K562 (cell line): ENCODE results near the gene MRPL41. TPM values are rescaled to one million over a fixed set of nuclear protein-coding genes. Genes with fewer than 3 reads are reported as not detected.
A peak's percentile ranks its signal among the peaks of the same experiment; 100 is the strongest.

ENCODE experiments used
- ATF1 ChIP-seq, 2 experiments: fragments of 450-650 bp in 1 of 2; IDR thresholded peaks; 2 replicates each; pipeline ENCODE4 v1.6.1; 2016; ENCODE audit warnings: missing compliant biosample characterization in 1 of 2, missing genetic modification characterization in 1 of 2
- BCOR ChIP-seq: fragments of 450-650 bp; IDR thresholded peaks from 2 replicates; pipeline ENCODE4 v1.6.1; 2016
- CCNT2 ChIP-seq: IDR thresholded peaks from 2 replicates; pipeline ENCODE4 v1.6.1; 2011; ENCODE audit warnings: borderline replicate concordance, low read depth, mild to moderate bottlenecking, moderate library complexity, mixed read lengths, low read length; ENCODE audit not compliant: insufficient read length; ENCODE audit errors: extremely low read depth
- CEBPG ChIP-seq, 3 experiments: fragments of 200-800 bp in 1 of 3; sonication (Bioruptor generic) in 1 of 3; sonication (generic) in 1 of 3; formaldehyde crosslinking in 1 of 3; IDR thresholded peaks in 2 of 3; conservative IDR thresholded peaks in 1 of 3; 2 replicates each; pipeline versions ENCODE4 v1.6.1 to v1.8.0; 2016 to 2022; ENCODE audit warnings: missing compliant biosample characterization in 2 of 3, missing genetic modification characterization in 2 of 3, mild to moderate bottlenecking in 1 of 3, missing genetic modification reagents in 1 of 3
- ESRRA ChIP-seq: fragments of 450-650 bp; IDR thresholded peaks from 2 replicates; pipeline ENCODE4 v1.6.1; 2014; ENCODE audit warnings: low read depth, mild to moderate bottlenecking, moderate library complexity, borderline replicate concordance
- HNRNPLL ChIP-seq: fragments of 200-400 bp; formaldehyde crosslinking; IDR thresholded peaks from 2 replicates; pipeline ENCODE4 v1.6.1; 2017; ENCODE audit warnings: low read length, low read depth, mild to moderate bottlenecking; ENCODE audit not compliant: poor library complexity, severe bottlenecking
- MAZ ChIP-seq, 2 experiments: fragments of 450-650 bp in 1 of 2; sonication (generic) in 1 of 2; formaldehyde crosslinking; IDR thresholded peaks in 1 of 2; conservative IDR thresholded peaks in 1 of 2; 2 replicates each; pipeline versions ENCODE4 v1.4.0 to v1.5.0; 2020; ENCODE audit warnings: mild to moderate bottlenecking in 1 of 2, missing genetic modification reagents in 1 of 2
- MCM7 ChIP-seq, 2 experiments: fragments of 450-650 bp; IDR thresholded peaks; 2 replicates each; pipeline ENCODE4 v1.6.1; 2016 to 2018
- MEF2A ChIP-seq: IDR thresholded peaks from 2 replicates; pipeline ENCODE4 v1.6.1; 2011; ENCODE audit warnings: low read depth, mild to moderate bottlenecking, low read length, moderate library complexity; ENCODE audit not compliant: control insufficient read depth
- PHF20 ChIP-seq: fragments of 450-650 bp; IDR thresholded peaks from 2 replicates; pipeline ENCODE4 v1.6.1; 2018; ENCODE audit not compliant: partially characterized antibody
- POLR3G ChIP-seq: IDR thresholded peaks from 2 replicates; pipeline ENCODE4 v1.6.1; 2011; ENCODE audit not compliant: insufficient read length, insufficient replicate concordance; ENCODE audit errors: extremely low read depth
- TBL1XR1 ChIP-seq, 2 experiments: IDR thresholded peaks; 2 replicates each; pipeline ENCODE4 v1.6.1; 2012; ENCODE audit warnings: improper control_type of control experiment in 2 of 2, low read length in 2 of 2, mild to moderate bottlenecking in 1 of 2
- THAP12 ChIP-seq: fragments of 250-450 bp; sonication (Bioruptor Pico); IDR thresholded peaks from 2 replicates; pipeline ENCODE4 v1.9.0; 2021; ENCODE audit warnings: mild to moderate bottlenecking, inconsistent platforms
- TSHZ1 ChIP-seq: fragments of 250-450 bp; sonication (Bioruptor Pico); IDR thresholded peaks from 2 replicates; pipeline ENCODE4 v1.4.0; 2020; ENCODE audit warnings: mild to moderate bottlenecking, moderate library complexity
- U2AF1 ChIP-seq: fragments of 200-400 bp; formaldehyde crosslinking; optimal IDR thresholded peaks from 2 replicates; pipeline ENCODE3; 2017; ENCODE audit warnings: mild to moderate bottlenecking, low read depth, low read length, moderate library complexity
- ZBTB12 ChIP-seq: fragments of 250-450 bp; sonication (Bioruptor Pico); IDR thresholded peaks from 2 replicates; pipeline ENCODE4 v1.4.0; 2020
- ZFP30 ChIP-seq: fragments of 250-450 bp; sonication (Bioruptor Pico); IDR thresholded peaks from 2 replicates; pipeline ENCODE4 v1.8.0; 2022; ENCODE audit warnings: moderate library complexity, mild to moderate bottlenecking, inconsistent platforms, borderline replicate concordance
- ZNF134 ChIP-seq: fragments of 250-450 bp; sonication (Bioruptor Pico); conservative IDR thresholded peaks from 2 replicates; pipeline ENCODE4 v1.4.0; 2020
- ZNF561 ChIP-seq: fragments of 450-650 bp; formaldehyde crosslinking; conservative IDR thresholded peaks from 2 replicates; pipeline ENCODE4 v1.4.0; 2020; ENCODE audit warnings: mild to moderate bottlenecking, moderate library complexity
- ZNF695 ChIP-seq: fragments of 450-650 bp; formaldehyde crosslinking; IDR thresholded peaks from 2 replicates; pipeline ENCODE4 v1.4.0; 2020; ENCODE audit warnings: mild to moderate bottlenecking, moderate library complexity
- polyA plus RNA-seq, 8 experiments: library from polyadenylated mRNA; depleted of rRNA in 4 of 8; stranded (reverse) in 5 of 8; unstranded in 3 of 8; fragments of >200 nt; fragmentation: Nextera tagmentation in 2 of 8; fragmentation: Illumina TruSeq in 1 of 8; extraction: Ambion mirVana in 2 of 8; extraction: Trizol in 1 of 8; gene quantifications; 2 replicates each; pipeline versions ENCODE4 v1.2.1 to v1.2.3, GENCODE V29; 2011 to 2014; ENCODE audit warnings: inconsistent platforms in 1 of 8, missing spikeins in 1 of 8
- total RNA-seq, 7 experiments: library from RNA; depleted of rRNA in 6 of 7; stranded (reverse); fragments of >200 nt in 6 of 7; fragmentation: Illumina TruSeq in 2 of 7; extraction: Trizol in 2 of 7; gene quantifications; 2 replicates each; pipeline versions ENCODE4 v1.2.1 to v1.2.3, GENCODE V29; 2011 to 2021; ENCODE audit warnings: low replicate concordance in 1 of 7

The MRPL41 gene
- total and polyA plus RNA-seq, 9 of the 15 experiments (the other 6 are each of a cell fraction or from before 2014, with no cell fraction given): 2.6 to 259 (median 21.6) TPM

- TF ChIP-seq TSHZ1 (no peak), ZBTB12 (CRISPR knock-in tag) (no peak), ZNF134 (no peak), THAP12 (CRISPR knock-in tag) (no peak), ESRRA (no peak; the same call in 1 of the 2 replicates), PHF20 (no peak), ATF1 (CRISPR knock-in tag; IDR thresholded peaks at IDR 0.05) (no peak), ATF1 (tag; IDR thresholded peaks at IDR 0.05) (peak; percentile 50), BCOR (peak; percentile 45; the same call in 1 of the 2 replicates), U2AF1 (no peak), MAZ (CRISPR knock-in tag; conservative IDR thresholded peaks at IDR 0.05 in 1 of 2, IDR thresholded peaks at IDR 0.05 in 1 of 2) (no peak), ZFP30 (CRISPR knock-in tag) (no peak), ZNF561 (CRISPR knock-in tag) (no peak), CCNT2 (no peak), MEF2A (no peak), POLR3G (no peak), ZNF695 (CRISPR knock-in tag) (no peak), MCM7 (IDR thresholded peaks at IDR 0.05) (no peak), CEBPG (CRISPR knock-in tag; IDR thresholded peaks at IDR 0.05) (no peak), CEBPG (tag; conservative IDR thresholded peaks at IDR 0.05 in 1 of 2, IDR thresholded peaks at IDR 0.05 in 1 of 2) (no peak), HNRNPLL (peak; percentile 61), TBL1XR1 (IDR thresholded peaks at IDR 0.05; ENCODE audit: low read length in 2 of 2) (peak in 1 of 2 experiments; percentile 51; a peak in 1 of 4 replicates)
These were observed 39.8 kb upstream of the MRPL41 start (continued) for GRCh38 chr9:137511758-137512463.
